Thyroid gland (tissue), 4 donors: ENCODE results near the gene LARP6. TPM values are rescaled to one million over a fixed set of nuclear protein-coding genes. Genes with fewer than 3 reads are reported as not detected.
"Not testable (repeated sequence)": the region's sequence is repeated elsewhere in the genome, so short reads cannot be mapped to it uniquely, and the experiment has no call there.

ENCODE experiments used
- DNase-seq, 2 donors: peaks; one replicate each; pipeline ENCODE4 v3.0.0-alpha.2; 2019
- H3K27ac ChIP-seq, 3 donors: fragments of 200-600 bp; sonication (generic); 1 replicate in 2 of 3; 2 replicates in 1 of 3; pipeline ENCODE4 v1.5.1; 2016 to 2019; ENCODE audit warnings: mild to moderate bottlenecking in 1 of 3, moderate library complexity in 1 of 3
- H3K27me3 ChIP-seq: fragments of 200-600 bp; sonication (generic); one replicate; pipeline ENCODE4 v1.5.1; 2019
- H3K36me3 ChIP-seq, 2 donors: fragments of 200-600 bp; sonication (generic); one replicate each; pipeline ENCODE4 v1.5.1; 2016 to 2019
- H3K4me1 ChIP-seq, 2 donors: fragments of 200-600 bp; sonication (generic); one replicate each; pipeline ENCODE4 v1.5.1; 2017 to 2019
- H3K4me3 ChIP-seq, 3 donors: fragments of 200-600 bp; sonication (generic); replicated peaks in 1 of 3; 1 replicate in 2 of 3; 2 replicates in 1 of 3; pipeline ENCODE4 v1.5.1; 2016; ENCODE audit warnings: mild to moderate bottlenecking in 1 of 3
- H3K9me3 ChIP-seq: fragments of 200-600 bp; sonication (generic); one replicate; pipeline ENCODE4 v1.5.1; 2017
- CTCF ChIP-seq, 6 experiments: fragments of 200-600 bp in 3 of 6; fragments of 450-650 bp in 3 of 6; sonication (generic) in 3 of 6; IDR thresholded peaks; one replicate each; pipeline ENCODE4 v1.5.1; 2016 to 2019; ENCODE audit warnings: antibody characterized with exemption in 6 of 6, mild to moderate bottlenecking in 2 of 6, inconsistent platforms in 1 of 6, moderate library complexity in 1 of 6
- POLR2A ChIP-seq, 2 donors: fragments of 450-650 bp; IDR thresholded peaks; one replicate each; pipeline ENCODE4 v1.6.1; 2017; ENCODE audit warnings: antibody characterized with exemption in 2 of 2, mild to moderate bottlenecking in 2 of 2, moderate library complexity in 1 of 2
- WGBS, 2 donors: methylation state at CpG; one replicate each; pipeline ENCODE4 v1.1.5; 2017; 5-methylcytosine and 5-hydroxymethylcytosine counted together
- intact Hi-C: fragments of 100-400 bp; cut with DNase I; formaldehyde crosslinking; loops from one replicate; pipeline ENCODE4 v1.15.1; 2023
- total RNA-seq, 4 donors: library from RNA; depleted of rRNA; stranded (reverse); fragments of >200 nt; gene quantifications; one replicate each; pipeline ENCODE4 v1.2.3, GENCODE V29; 2016

LARP6 gene
- total RNA-seq, 4 donors from 2014 or later, result 70.8 to 123 (median 92.9) TPM

- WGBS, 2 donors, result 90 to 96% methylated on average over 4 of the region's 4 CpGs
- Histone ChIP-seq H3K36me3 (no peaks in the 10 kb centered on the region), H3K4me3 (no peak overlapping the region), H3K4me1 (peaks cover 6 to 21% of the 10 kb centered on the region in 2 donors), H3K9me3 (no peaks in the 10 kb centered on the region), H3K27me3 (no peaks in the 10 kb centered on the region), H3K27ac (no peak overlapping the region)
- intact Hi-C loops, result loop anchor here (5.0 kb wide), 1 partner anchor 131 kb away; no protein-coding TSS in a partner anchor
- TF ChIP-seq POLR2A (IDR thresholded peaks at IDR 0.05) (no peak), CTCF (IDR thresholded peaks at IDR 0.05) (no peak)
- DNase-seq, result no peak
Measured at GRCh38 chr15:70812827-70813364, 41.1 kb downstream of the LARP6 start.

DNA sequence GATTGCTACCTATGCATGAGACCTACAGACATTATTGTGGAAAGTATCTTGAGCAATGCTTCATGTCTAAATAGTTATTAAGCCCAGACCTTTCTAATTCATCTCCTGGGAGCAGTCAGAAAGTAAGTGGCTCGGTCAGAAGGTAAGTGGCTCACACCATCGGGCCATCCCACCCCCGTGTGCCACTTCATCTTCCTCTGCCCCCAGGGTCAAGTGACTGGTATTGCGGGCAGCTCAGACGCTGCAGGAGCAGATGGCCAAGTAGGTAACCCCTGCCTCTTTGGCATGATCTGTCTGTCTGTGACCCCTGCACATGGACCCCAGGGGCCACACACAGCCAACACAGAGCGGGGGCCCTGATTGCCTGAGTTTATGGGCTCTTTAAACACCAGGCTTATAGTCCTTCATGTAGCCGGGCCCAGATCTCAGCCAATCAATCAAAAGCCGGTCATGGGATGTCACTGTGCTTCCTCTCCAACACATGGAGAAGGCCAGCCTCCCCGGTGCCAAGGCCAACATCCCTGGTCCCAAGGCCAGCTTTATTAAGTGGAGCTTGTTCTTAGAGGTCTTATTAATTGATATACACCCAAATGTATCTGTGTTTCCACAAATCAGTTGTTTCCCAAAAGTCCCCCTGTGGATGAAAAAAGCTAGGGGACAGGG lies 42.9 kb downstream of the LARP6 start:
- H3K4me3 ChIP-seq, result no peak overlapping the region
- H3K9me3 ChIP-seq, result no peaks in the 10 kb centered on the region
- no peak overlapping the region for H3K27ac ChIP-seq
- TF ChIP-seq POLR2A (IDR thresholded peaks at IDR 0.05) (no peak), CTCF (IDR thresholded peaks at IDR 0.05) (no peak)
- no peak for DNase-seq
- H3K27me3 ChIP-seq, result no peaks in the 10 kb centered on the region
- 73 to 83% methylated on average over 4 to 8 of the region's 9 CpGs for WGBS, 2 donors
- intact Hi-C loops, result loop anchor here (5.0 kb wide), 1 partner anchor 129 kb away; no protein-coding TSS in a partner anchor
- H3K36me3 ChIP-seq, result no peaks in the 10 kb centered on the region
- peaks cover 19 to 34% of the 10 kb centered on the region in 2 donors for H3K4me1 ChIP-seq

DNA sequence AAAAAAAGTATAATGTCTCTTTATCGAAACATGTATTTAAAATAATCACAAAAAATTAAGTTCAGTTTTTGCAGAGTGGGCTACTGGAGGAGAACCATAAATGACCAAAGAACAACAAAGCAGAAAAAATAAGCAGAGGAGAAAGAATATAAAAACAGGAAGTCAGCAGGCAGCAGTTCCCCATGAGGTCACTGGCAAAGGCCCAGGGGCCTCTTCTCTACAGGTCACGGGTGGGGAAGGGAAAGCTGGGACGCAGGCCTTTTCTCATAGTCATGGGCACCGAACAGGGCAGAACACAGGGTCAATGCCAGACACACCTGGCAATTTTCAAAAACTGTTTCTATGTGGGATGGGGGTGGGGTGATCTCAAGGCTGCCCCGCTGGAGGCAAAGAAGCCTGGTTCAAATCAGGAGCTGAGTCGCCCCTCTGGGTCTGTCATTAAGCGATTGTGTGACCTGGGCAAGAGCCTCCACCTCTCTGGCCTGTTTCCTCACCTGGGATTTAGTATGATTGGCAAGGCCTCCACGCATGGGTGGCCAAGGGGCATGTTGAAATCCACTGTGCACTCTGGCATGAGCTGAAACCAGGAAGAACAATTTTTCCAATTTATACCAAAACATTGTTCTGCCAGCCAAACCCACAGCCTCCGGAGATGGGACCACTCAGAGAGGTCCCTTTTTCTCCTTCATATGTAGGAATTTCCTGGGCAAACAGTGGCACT lies 46.8 kb downstream of the LARP6 start:
- Histone ChIP-seq H3K4me1 (peaks cover 19 to 33% of the 10 kb centered on the region in 2 donors), H3K27ac (peak overlapping the region; percentile 88 to 94 (median 94)), H3K36me3 (no peaks in the 10 kb centered on the region), H3K9me3 (no peaks in the 10 kb centered on the region), H3K27me3 (no peaks in the 10 kb centered on the region), H3K4me3 (no peak overlapping the region)
- intact Hi-C loops, result no loop called here
- TF ChIP-seq POLR2A (IDR thresholded peaks at IDR 0.05), result no peak
- DNase-seq, result peak; percentile 88 to 91
- WGBS, 2 donors, result 26 to 36% methylated on average over 9 of the region's 9 CpGs

DNA sequence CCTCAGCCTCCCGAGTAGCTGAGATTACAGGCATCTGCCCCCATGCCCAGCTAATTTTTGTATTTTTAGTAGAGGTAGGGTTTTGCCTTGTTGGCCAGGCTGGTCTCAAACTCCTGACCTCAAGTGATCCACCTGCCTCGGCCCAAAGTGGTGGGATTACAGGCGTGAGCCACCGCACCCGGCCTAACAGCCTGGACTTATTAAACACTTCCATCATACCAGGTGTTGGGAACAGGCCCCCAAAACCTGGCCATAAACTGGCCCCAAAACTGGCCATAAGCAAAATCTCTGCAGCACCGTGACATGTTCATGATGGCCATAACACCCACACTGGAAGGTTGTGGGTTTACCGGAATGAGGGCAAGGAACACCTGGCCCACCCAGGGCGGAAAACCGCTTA lies 49.6 kb downstream of the LARP6 start:
- peaks cover 38 to 43% of the 10 kb centered on the region in 2 donors for H3K4me1 ChIP-seq
- H3K27me3 ChIP-seq, H3K4me3 ChIP-seq, H3K27ac ChIP-seq, DNase-seq, intact Hi-C loops, H3K36me3 ChIP-seq, H3K9me3 ChIP-seq: not testable (repeated sequence)
- WGBS, 2 donors, result 88 to 97% methylated on average over 5 to 9 of the region's 9 CpGs

- TF ChIP-seq CTCF (IDR thresholded peaks at IDR 0.05) (no peak), POLR2A (IDR thresholded peaks at IDR 0.05) (no peak)
- no peak for DNase-seq
- Histone ChIP-seq H3K27me3 (no peaks in the 10 kb centered on the region), H3K4me1 (peaks cover 40 to 56% of the 10 kb centered on the region in 2 donors), H3K36me3 (no peaks in the 10 kb centered on the region), H3K9me3 (no peaks in the 10 kb centered on the region), H3K27ac (no peak overlapping the region), H3K4me3 (no peak overlapping the region)
- intact Hi-C loops, result no loop called here
- WGBS, 2 donors, result 79 to 84% methylated on average over 4 of the region's 4 CpGs
Measured at GRCh38 chr15:70802629-70803028, 51.3 kb downstream of the LARP6 start.

GRCh38 chr15:70801109-70801508 lies 52.8 kb downstream of the LARP6 start:
- H3K27ac ChIP-seq, result peak overlapping the region; percentile 83 to 95 (median 94)
- intact Hi-C loops, result no loop called here
- no peaks in the 10 kb centered on the region for H3K27me3 ChIP-seq
- peaks cover 28 to 48% of the 10 kb centered on the region in 2 donors for H3K4me1 ChIP-seq
- 83 to 93% methylated on average over 5 of the region's 5 CpGs for WGBS, 2 donors
- no peak for DNase-seq
- H3K9me3 ChIP-seq, result no peaks in the 10 kb centered on the region
- no peak overlapping the region for H3K4me3 ChIP-seq
- TF ChIP-seq POLR2A (IDR thresholded peaks at IDR 0.05) (no peak), CTCF (IDR thresholded peaks at IDR 0.05) (no peak)
- no peaks in the 10 kb centered on the region for H3K36me3 ChIP-seq
